ENCODE measurements around the gene MAMSTR.

- TF ChIP-seq, protein P1, sequence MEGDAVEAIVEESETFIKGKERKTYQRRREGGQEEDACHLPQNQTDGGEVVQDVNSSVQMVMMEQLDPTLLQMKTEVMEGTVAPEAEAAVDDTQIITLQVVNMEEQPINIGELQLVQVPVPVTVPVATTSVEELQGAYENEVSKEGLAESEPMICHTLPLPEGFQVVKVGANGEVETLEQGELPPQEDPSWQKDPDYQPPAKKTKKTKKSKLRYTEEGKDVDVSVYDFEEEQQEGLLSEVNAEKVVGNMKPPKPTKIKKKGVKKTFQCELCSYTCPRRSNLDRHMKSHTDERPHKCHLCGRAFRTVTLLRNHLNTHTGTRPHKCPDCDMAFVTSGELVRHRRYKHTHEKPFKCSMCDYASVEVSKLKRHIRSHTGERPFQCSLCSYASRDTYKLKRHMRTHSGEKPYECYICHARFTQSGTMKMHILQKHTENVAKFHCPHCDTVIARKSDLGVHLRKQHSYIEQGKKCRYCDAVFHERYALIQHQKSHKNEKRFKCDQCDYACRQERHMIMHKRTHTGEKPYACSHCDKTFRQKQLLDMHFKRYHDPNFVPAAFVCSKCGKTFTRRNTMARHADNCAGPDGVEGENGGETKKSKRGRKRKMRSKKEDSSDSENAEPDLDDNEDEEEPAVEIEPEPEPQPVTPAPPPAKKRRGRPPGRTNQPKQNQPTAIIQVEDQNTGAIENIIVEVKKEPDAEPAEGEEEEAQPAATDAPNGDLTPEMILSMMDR (conservative IDR thresholded peaks at IDR 0.05; ENCODE audit: low read length), result no peak
- TF ChIP-seq EZH2phosphoT487 (IDR thresholded peaks at IDR 0.05; ENCODE audit: borderline replicate concordance), result no peak
Observed at GRCh38 chr19:48713041-48713863, 6.3 kb downstream of the MAMSTR start.
